ENCODE data around the gene ZBTB49. TPM values are rescaled to one million over a fixed set of nuclear protein-coding genes. Genes with fewer than 3 reads are reported as not detected.

The ZBTB49 gene
- total RNA-seq, 4 donors from 2014 or later: 2.0 to 6.7 (median 6.3) TPM

DNA sequence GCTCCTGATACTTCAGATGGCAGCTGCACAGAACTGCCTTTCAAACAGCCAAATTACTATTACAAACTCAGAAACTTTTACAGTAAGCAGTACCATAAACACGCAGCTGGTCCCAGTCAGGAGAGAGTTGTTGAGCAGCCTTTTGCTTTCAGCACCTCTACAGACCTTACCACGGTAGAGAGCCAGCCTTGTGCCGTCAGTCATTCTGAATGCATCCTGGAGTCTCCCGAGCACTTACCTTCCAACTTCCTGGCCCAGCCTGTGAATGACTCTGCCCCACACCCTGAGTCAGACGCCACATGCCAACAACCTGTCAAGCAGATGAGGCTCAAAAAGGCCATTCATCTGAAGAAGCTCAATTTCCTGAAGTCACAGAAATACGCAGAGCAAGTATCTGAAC is 12.4 kb downstream of the ZBTB49 start:
- ATAC-seq: no peak
- Histone ChIP-seq H3K27me3 (no peaks in the 10 kb centered on the region), H3K36me3 (peaks cover 0 to 60% of the 10 kb centered on the region in 2 donors), H3K27ac (no peak overlapping the region), H3K9me3 (no peaks in the 10 kb centered on the region), H3K4me3 (no peak overlapping the region), H3K4me1 (no peaks in the 10 kb centered on the region)
- WGBS, 2 donors (ENCODE audit: low coverage in 1 of 2): 53 to 100% methylated on average over 1 to 4 of the region's 6 CpGs
- TF ChIP-seq POLR2A (IDR thresholded peaks at IDR 0.05) (no peak), POLR2AphosphoS5 (IDR thresholded peaks at IDR 0.05) (no peak), EP300 (IDR thresholded peaks at IDR 0.05) (no peak), CTCF (IDR thresholded peaks at IDR 0.05) (no peak)

DNA sequence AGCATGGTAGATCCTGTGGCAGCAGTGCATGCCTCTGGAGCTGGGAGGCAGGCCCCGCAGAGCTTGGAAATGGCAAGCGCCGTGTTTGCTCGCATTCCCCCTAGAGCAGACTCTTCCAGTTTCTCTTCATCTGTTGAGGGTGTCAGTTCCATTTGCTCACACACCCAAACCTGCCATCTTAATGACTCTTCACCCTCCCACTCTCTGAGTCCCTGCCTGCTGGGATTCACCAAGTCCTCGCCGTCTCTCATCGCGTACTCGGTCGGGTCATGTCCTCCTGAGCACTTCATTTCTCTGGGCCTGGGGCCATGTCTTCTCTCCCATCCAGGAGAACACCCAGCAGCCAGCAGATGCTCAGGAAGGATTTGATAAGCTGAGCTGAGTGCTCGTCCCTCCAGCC is 16.9 kb downstream of the ZBTB49 start:
- TF ChIP-seq POLR2A (IDR thresholded peaks at IDR 0.05) (no peak), CTCF (IDR thresholded peaks at IDR 0.05) (no peak), POLR2AphosphoS5 (IDR thresholded peaks at IDR 0.05) (no peak), EP300 (IDR thresholded peaks at IDR 0.05) (no peak)
- no peak overlapping the region for H3K4me3 ChIP-seq
- no peaks in the 10 kb centered on the region for H3K4me1 ChIP-seq
- H3K9me3 ChIP-seq: no peaks in the 10 kb centered on the region
- no peak for ATAC-seq
- H3K36me3 ChIP-seq: peaks cover 0 to 56% of the 10 kb centered on the region in 2 donors
- no peaks in the 10 kb centered on the region for H3K27me3 ChIP-seq
- WGBS, 2 donors (ENCODE audit: low coverage in 1 of 2): 98% methylated on average over 9 of the region's 11 CpGs; no CpG with 5 or more reads in 1 of the 2 donors
- no peak overlapping the region for H3K27ac ChIP-seq

- ATAC-seq: no peak
- Histone ChIP-seq H3K36me3 (peaks cover 0 to 56% of the 10 kb centered on the region in 2 donors), H3K4me1 (no peaks in the 10 kb centered on the region), H3K27ac (no peak overlapping the region), H3K4me3 (no peak overlapping the region), H3K9me3 (no peaks in the 10 kb centered on the region), H3K27me3 (no peaks in the 10 kb centered on the region)
- no peak for TF ChIP-seq CTCF (IDR thresholded peaks at IDR 0.05)
- TF ChIP-seq POLR2AphosphoS5 (IDR thresholded peaks at IDR 0.05): no peak
- TF ChIP-seq EP300 (IDR thresholded peaks at IDR 0.05): no peak
- TF ChIP-seq POLR2A (IDR thresholded peaks at IDR 0.05): no peak
- 77 to 96% methylated on average over 9 of the region's 9 CpGs for WGBS, 2 donors (ENCODE audit: low coverage in 1 of 2)
Observed at GRCh38 chr4:4308800-4309441, 18.9 kb downstream of the ZBTB49 start.

GRCh38 chr4:4311193-4311592 is 21.1 kb downstream of the ZBTB49 start:
- Histone ChIP-seq H3K9me3 (no peaks in the 10 kb centered on the region), H3K4me1 (no peaks in the 10 kb centered on the region), H3K27ac (no peak overlapping the region), H3K27me3 (no peaks in the 10 kb centered on the region), H3K4me3 (no peak overlapping the region), H3K36me3 (peaks cover 0 to 70% of the 10 kb centered on the region in 2 donors)
- 82 to 84% methylated on average over 4 of the region's 4 CpGs for WGBS, 2 donors (ENCODE audit: low coverage in 1 of 2)
- no peak for ATAC-seq
- TF ChIP-seq EP300 (IDR thresholded peaks at IDR 0.05) (no peak), POLR2A (IDR thresholded peaks at IDR 0.05) (no peak), POLR2AphosphoS5 (IDR thresholded peaks at IDR 0.05) (no peak), CTCF (IDR thresholded peaks at IDR 0.05) (no peak)

GRCh38 chr4:4315461-4316149 is 25.6 kb downstream of the ZBTB49 start:
- peaks cover 0 to 82% of the 10 kb centered on the region in 2 donors for H3K36me3 ChIP-seq
- WGBS, 2 donors (ENCODE audit: low coverage in 1 of 2): 78 to 81% methylated on average over 10 to 12 of the region's 12 CpGs
- no peak overlapping the region for H3K4me3 ChIP-seq
- no peak overlapping the region for H3K27ac ChIP-seq
- H3K27me3 ChIP-seq: no peaks in the 10 kb centered on the region
- no peaks in the 10 kb centered on the region for H3K4me1 ChIP-seq
- H3K9me3 ChIP-seq: no peaks in the 10 kb centered on the region
- ATAC-seq: no peak
- TF ChIP-seq POLR2AphosphoS5 (IDR thresholded peaks at IDR 0.05) (no peak), EP300 (IDR thresholded peaks at IDR 0.05) (no peak), CTCF (IDR thresholded peaks at IDR 0.05) (no peak), POLR2A (IDR thresholded peaks at IDR 0.05) (no peak)

All from gastroesophageal sphincter (tissue), 4 donors.